IMR-90 (cell line): Measurements from ENCODE around the gene GAL3ST3. TPM values are rescaled to one million over a fixed set of nuclear protein-coding genes. Genes with fewer than 3 reads are reported as not detected.

ENCODE experiments used
- CTCF ChIP-seq: conservative IDR thresholded peaks from 2 replicates; pipeline ENCODE4 v1.5.1; 2012; ENCODE audit warnings: mild to moderate bottlenecking, low read depth, low read length, improper control_type of control experiment
- MAFK ChIP-seq: IDR thresholded peaks from 2 replicates; pipeline ENCODE4 v1.6.1; 2012; ENCODE audit warnings: low read depth, low read length, improper control_type of control experiment
- MAZ ChIP-seq: IDR thresholded peaks from 2 replicates; pipeline ENCODE4 v1.6.1; 2012; ENCODE audit warnings: low read depth, mild to moderate bottlenecking, low read length, improper control_type of control experiment, moderate library complexity, borderline replicate concordance
- MXI1 ChIP-seq: IDR thresholded peaks from 2 replicates; pipeline ENCODE4 v1.6.1; 2012; ENCODE audit warnings: low read depth, mild to moderate bottlenecking, low read length, moderate library complexity, borderline replicate concordance
- NFE2L2 ChIP-seq: fragments of 150-350 bp; IDR thresholded peaks from 2 replicates; pipeline ENCODE4 v1.6.1; 2016; ENCODE audit warnings: low read depth, mild to moderate bottlenecking, low read length
- SMC3 ChIP-seq: fragments of 150-350 bp; IDR thresholded peaks from 2 replicates; pipeline ENCODE4 v1.6.1; 2016; ENCODE audit warnings: low read depth, mild to moderate bottlenecking, antibody characterized with exemption, low read length, moderate library complexity
- polyA plus RNA-seq, 3 experiments: library from polyadenylated mRNA; depleted of rRNA; stranded (reverse); fragments of >200 nt; gene quantifications; 2 replicates each; pipeline ENCODE4 v1.2.3, GENCODE V29; 2012; ENCODE audit warnings: low replicate concordance in 1 of 3
- total RNA-seq: library from RNA; depleted of rRNA; stranded (reverse); fragments of >200 nt; gene quantifications from 2 replicates; pipeline ENCODE4 v1.2.3, GENCODE V29; 2012

GAL3ST3 gene
- total and polyA plus RNA-seq, 2 of the 4 experiments (the other 2 are of a cell fraction): 0.19 TPM; not detected in 1

GRCh38 chr11:66012371-66012945 is 36.5 kb downstream of the GAL3ST3 start (continued):
- TF ChIP-seq CTCF: no peak
- TF ChIP-seq MAZ: no peak
- no peak for TF ChIP-seq MAFK
- TF ChIP-seq SMC3: no peak
- no peak for TF ChIP-seq MXI1
- no peak for TF ChIP-seq NFE2L2
